Activated CD4-positive, CD25-positive, alpha-beta regulatory T cell treated with anti-CD3 and anti-CD28 coated beads, Interleukin-2, amount 50 U/mL, for 72 hours (primary cell): Measurements from ENCODE around the gene UPB1.

Source experiments
- DNase-seq: peaks from one replicate; pipeline ENCODE4 v3.0.0; 2021

The UPB1 gene

DNA sequence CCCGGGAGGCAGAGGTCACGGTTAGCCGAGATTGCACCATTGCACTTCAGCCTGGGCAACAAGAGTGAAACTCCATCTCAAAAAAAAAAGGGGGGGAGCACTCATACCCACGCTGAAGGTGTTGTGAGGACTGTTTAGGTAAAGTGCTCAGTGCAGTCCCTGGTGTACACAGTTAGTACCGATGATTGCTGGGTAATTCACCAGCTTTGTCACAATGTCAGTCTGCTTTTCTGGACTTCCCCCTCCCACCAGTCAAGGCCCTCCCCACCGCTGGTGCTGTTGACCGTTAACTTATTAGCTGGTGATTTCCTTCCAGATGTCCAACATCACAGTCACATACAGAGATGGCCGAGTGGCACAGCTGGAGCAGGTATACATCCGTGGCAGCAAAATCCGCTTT is 72.5 kb downstream of the UPB1 start:
- DNase-seq = no peak

DNA sequence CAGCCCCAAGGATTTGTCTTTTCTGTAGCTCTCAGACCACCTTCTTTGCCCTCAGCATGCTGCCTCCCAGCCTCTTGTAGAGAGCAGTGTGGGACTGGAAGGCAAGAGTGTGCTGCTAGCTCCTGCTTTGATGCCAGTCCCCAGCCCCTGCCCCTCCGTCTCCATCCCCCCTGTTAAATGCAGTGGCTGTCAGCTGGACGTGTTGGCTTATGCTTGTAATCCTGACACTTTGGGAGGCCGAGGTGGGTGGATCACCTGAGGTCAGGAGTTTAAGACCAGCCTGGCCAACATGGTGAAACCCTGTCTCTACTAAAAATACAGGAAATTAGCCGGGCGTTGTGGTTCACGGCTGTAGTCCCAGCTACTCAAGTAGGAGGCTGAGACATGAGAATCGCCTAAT is 76.1 kb downstream of the UPB1 start:
- DNase-seq = no peak

DNA sequence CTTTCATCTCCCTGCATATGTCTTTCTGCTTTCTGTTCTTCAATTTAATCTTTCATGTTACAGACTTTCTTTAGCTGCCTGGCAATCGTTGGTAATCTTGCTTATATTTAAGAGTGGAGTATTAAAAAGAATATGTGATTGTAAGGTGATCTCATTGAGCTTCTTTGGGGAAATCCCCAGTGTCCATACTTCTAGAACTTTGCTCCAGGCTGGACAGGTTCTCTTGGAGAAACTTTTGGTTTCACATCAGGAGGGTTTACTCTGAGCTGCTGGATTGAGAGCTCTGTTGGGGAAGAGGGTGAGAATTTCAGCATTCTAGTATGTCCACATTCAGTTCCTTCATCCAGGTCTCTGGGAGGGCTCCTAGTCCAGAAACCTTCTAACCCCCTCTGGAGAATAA is 81.6 kb downstream of the UPB1 start:
- DNase-seq = no peak
